Measurements from ENCODE around the gene KRT33B. TPM values are rescaled to one million over a fixed set of nuclear protein-coding genes. Genes with fewer than 3 reads are reported as not detected.

KRT33B gene
- total and polyA plus RNA-seq, 2 of the 13 experiments (the other 11 are each of a cell fraction or from before 2014, with no cell fraction given), result not detected

GRCh38 chr17:41415833-41416335 lies 46.3 kb upstream of the KRT33B start (continued):
- TF ChIP-seq NFAT5 (CRISPR knock-in tag; IDR thresholded peaks at IDR 0.05), result no peak
- TF ChIP-seq CREB3 (CRISPR knock-in tag; IDR thresholded peaks at IDR 0.05), result no peak
- no peak for TF ChIP-seq ZFYVE20 (CRISPR knock-in tag; IDR thresholded peaks at IDR 0.05; ENCODE audit: borderline replicate concordance, low read depth)
- peak; percentile 78 for TF ChIP-seq FOSL2 (CRISPR knock-in tag; IDR thresholded peaks at IDR 0.05)
- TF ChIP-seq PLRG1 (conservative IDR thresholded peaks at IDR 0.05), result no peak
- no peak for TF ChIP-seq ZKSCAN5 (CRISPR knock-in tag; IDR thresholded peaks at IDR 0.05)
- no peak for TF ChIP-seq ZNF556 (CRISPR knock-in tag; IDR thresholded peaks at IDR 0.05; ENCODE audit: borderline replicate concordance)
- no peak for TF ChIP-seq LRRFIP1 (CRISPR knock-in tag; conservative IDR thresholded peaks at IDR 0.05)
- TF ChIP-seq EHMT2 (IDR thresholded peaks at IDR 0.05; ENCODE audit: borderline replicate concordance, low read depth, low read length), result peak; percentile 74; the same call in 1 of the 2 replicates
- no peak for TF ChIP-seq ZNF788 (CRISPR knock-in tag; IDR thresholded peaks at IDR 0.05; ENCODE audit: borderline replicate concordance)
- TF ChIP-seq FOSL1 (CRISPR knock-in tag; IDR thresholded peaks at IDR 0.05; ENCODE audit: borderline replicate concordance), result no peak
- TF ChIP-seq SMAD9 (CRISPR knock-in tag; IDR thresholded peaks at IDR 0.05), result no peak
- TF ChIP-seq KDM5B (CRISPR knock-in tag; IDR thresholded peaks at IDR 0.05; ENCODE audit: borderline replicate concordance), result no peak
- TF ChIP-seq ZNF281 (CRISPR knock-in tag; IDR thresholded peaks at IDR 0.05; ENCODE audit: borderline replicate concordance), result no peak; the same call in 1 of the 2 replicates
- no peak for TF ChIP-seq FOXA1 (IDR thresholded peaks at IDR 0.05)
- no peak for TF ChIP-seq FOXA1 (CRISPR knock-in tag; IDR thresholded peaks at IDR 0.05)
- TF ChIP-seq DRAP1 (CRISPR knock-in tag; IDR thresholded peaks at IDR 0.05), result no peak
- TF ChIP-seq ISX (CRISPR knock-in tag; conservative IDR thresholded peaks at IDR 0.05), result no peak
- no peak for TF ChIP-seq NFE2L2 (IDR thresholded peaks at IDR 0.05; ENCODE audit: low read length)
